NOMO-1 treated with dmso at 0.1 percent for 144 hours (cell line): ENCODE data around the gene CHAMP1.
A peak's percentile ranks its signal among the peaks of the same experiment; 100 is the strongest.
"Not testable (repeated sequence)": the region's sequence is repeated elsewhere in the genome, so short reads cannot be mapped to it uniquely, and the experiment has no call there.

Source experiments
- DNase-seq: peaks from one replicate; lab custom pipeline; 2025; ENCODE audit not compliant: unreplicated experiment; lab: John Stamatoyannopoulos, UW

The CHAMP1 gene

GRCh38 chr13:114328595-114328994 lies 14.3 kb downstream of the CHAMP1 start:
- DNase-seq = no peak

DNA sequence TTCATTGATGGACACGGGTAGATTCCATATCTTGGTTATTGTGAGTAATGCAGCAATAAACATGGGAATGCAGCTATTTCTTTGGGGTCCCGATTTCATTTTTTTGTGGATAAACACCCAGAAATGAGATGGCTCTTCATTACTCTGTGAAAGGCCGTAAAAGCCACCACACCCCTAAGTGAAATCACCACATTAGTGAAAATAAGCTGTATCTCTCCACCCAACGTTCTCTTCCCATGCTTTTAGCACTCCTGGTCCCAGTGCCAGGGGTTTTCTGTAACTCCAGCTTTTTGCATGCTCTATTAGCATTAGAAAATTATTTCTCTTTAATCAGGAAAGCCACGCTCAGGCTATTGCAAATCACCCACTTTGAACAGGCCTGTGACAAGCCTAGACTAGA lies 15.8 kb downstream of the CHAMP1 start:
- DNase-seq = no peak

DNA sequence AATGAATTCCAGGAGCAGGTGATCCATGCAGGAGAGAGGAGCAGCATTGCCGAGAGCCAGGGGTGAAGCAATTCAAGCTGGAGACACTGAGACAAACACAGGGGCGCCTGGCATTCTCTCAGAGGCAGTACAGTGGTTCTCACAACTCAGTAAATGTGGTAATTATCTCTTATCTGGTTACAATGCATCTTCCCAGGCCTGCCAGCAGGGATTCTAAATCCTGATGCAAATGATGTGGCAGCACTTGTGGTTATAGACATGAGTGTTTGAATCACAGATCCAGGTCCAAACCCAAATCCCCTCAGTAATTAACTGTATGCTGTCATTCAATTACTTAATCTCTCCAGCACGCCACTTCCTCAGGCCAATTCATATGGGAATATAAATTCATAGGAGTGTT lies 19.6 kb downstream of the CHAMP1 start:
- not testable (repeated sequence) for DNase-seq

GRCh38 chr13:114334305-114335053 lies 20.2 kb downstream of the CHAMP1 start:
- no peak for DNase-seq

GRCh38 chr13:114336457-114336856 lies 22.2 kb downstream of the CHAMP1 start:
- DNase-seq = not testable (repeated sequence)

- no peak for DNase-seq
Observed at GRCh38 chr13:114338959-114339358, 24.7 kb downstream of the CHAMP1 start.

DNA sequence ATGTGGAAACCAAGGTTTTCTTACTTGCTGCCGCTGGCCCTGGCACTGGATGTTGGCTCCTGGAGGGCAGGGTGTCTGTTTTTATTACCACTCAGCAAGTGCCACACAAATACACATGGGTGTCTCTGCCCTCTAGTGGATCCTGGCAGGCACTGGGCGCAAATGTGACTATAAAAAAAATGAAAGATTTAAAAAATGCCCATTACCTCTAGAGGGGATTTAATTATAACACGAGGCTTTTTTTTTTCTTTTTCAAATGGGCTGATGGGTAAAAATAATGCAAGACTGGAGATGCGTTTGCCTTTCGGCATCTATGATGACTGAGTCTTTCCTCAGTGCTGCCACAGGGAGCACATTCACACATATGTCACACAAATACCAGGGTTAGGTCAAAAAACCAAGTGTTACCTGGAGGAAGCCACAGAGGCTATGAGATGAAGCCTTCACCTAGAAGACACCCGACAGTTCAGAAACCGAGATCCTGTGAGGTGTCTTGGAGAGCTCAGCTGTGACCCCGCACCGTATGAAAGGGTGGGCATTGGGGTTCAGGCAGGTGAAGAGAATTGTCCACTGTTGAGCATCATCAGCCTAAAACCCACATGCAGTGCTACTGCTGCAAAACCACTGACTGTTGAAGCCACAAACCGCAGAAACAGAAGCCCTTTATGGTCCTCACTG lies 25.7 kb downstream of the CHAMP1 start:
- peak; percentile 37 for DNase-seq

DNA sequence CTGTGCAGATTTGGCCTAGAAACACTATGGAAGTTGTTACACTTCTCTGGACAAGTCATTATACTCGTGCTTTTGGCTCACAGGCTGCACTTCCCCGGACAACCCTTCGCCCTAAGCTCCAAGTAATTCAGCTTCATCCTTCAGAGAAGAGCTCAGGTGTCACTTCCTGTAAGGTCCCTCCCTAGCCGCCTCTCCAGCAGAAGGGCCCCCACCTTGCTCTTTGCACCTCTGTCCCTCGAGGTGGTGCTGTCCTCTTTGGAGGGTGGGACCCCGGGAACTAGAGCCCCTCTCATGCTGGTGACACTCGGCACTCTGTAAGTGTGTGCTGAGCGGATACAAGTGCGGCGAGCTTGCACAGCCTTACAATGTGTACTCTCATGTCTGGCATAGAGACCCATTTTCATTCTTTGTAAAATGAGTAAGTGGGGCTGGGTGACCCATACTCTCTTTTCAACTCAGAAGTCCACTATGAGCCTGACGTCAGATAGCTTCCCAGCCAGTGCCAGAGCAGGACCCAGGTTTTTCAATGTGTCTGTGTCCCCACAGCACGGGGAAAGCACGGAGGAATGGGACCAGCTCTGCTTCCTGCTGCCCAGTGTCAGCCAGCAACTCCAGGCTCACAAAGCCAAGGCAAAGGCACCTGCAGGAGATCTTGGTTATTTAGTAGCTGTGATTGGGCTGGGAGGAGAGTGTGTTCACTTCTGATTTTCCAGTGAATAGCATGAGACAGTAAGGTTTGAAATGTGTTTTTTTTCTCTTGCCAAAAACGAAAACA lies 26.9 kb downstream of the CHAMP1 start:
- DNase-seq = no peak

DNA sequence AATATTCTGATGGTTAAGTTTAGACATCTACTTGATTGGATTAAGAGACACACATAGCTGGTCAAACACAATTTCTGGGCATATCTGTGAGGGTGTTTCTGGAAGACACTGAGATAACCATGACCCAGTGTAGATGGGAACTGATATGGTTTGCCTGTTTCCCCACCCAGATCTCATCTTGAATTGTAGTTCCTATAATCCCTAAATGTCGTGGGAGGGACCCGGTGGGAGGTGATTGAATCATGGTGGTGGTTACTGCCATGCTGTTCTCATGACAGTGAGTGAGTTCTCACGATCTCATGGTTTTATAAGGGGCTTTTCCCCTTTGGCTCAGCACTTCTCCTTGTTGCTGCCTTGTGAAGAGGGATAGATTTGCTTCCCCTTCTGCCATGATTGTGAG lies 33.0 kb downstream of the CHAMP1 start:
- not testable (repeated sequence) for DNase-seq

- DNase-seq = not testable (repeated sequence)
Observed at GRCh38 chr13:114352763-114353162, 38.5 kb downstream of the CHAMP1 start.

DNA sequence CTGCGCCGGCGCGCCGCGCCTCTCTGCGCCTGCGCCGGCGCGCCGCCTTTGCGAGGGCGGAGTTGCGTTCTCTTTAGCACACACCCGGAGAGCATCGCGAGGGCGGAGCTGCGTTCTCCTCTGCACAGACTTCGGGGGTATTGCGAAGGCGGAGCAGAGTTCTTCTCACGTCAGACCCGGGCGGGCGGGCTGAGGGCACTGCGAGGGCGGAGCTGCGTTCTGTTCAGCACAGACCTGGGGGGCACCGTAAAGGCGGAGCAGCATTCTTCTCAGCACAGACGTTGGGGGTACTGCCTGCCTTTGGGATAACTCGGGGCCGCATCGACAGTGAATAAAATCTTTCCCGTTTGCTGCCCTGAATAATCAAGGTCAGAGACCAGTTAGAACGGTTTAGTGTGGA lies 39.1 kb downstream of the CHAMP1 start:
- DNase-seq = not testable (repeated sequence)
